HG03432 (cell line): Measurements from ENCODE around the gene FAM168A.
"Not testable (repeated sequence)": the region's sequence is repeated elsewhere in the genome, so short reads cannot be mapped to it uniquely, and the experiment has no call there.

Experiments
- ATAC-seq: cut with Tn5 transposase; IDR thresholded peaks from one replicate; pipeline ENCODE4 v1.9.1; 2021; ENCODE audit warnings: mild to moderate bottlenecking, moderate library complexity; ENCODE audit not compliant: unreplicated experiment

Gene FAM168A

DNA sequence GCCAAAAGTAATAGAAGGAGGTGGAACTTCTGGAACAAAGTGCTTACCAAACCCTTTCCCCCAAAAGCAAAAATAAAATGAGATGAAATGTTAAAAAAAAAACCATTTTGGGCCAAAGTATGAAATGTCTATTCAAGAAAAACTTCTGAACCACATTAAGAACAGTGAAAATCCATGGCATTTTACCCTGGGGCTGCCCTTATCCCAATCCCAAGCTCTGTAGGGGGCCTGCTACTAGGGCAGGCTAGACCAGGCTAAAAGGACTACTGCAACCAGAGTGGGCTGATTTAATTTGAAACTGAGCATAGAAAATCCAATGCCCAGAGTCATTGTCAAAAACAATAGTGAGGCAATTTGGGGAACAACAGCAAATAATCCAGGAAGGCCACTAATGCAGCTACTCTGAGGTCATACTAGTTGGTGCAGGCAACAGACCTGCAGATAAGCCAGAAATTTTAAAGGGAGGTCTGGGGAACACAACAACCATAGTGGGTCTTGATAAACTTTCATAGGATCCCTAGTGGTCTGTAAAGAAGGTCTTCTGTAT, 122.3 kb downstream of the FAM168A start:
- no peak for ATAC-seq

DNA sequence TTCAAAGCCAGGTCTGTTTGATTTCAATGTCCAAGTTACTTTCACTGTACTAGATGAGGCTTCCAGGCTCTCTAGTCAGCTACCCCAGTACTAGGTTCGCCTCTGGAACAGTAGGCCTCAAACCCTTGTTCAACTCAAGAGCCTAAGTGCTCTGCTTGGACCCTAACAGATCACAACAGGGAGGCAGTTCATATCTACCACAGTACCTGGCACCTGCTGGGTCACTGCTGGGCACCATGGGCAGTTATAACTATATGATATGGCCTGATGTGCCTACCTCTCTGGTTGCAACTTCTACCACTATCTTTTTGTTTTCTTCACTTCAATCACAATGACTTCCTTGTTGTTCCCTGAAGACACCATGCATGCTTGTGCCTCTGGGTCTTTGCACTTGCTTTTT, 124.7 kb downstream of the FAM168A start:
- no peak for ATAC-seq

DNA sequence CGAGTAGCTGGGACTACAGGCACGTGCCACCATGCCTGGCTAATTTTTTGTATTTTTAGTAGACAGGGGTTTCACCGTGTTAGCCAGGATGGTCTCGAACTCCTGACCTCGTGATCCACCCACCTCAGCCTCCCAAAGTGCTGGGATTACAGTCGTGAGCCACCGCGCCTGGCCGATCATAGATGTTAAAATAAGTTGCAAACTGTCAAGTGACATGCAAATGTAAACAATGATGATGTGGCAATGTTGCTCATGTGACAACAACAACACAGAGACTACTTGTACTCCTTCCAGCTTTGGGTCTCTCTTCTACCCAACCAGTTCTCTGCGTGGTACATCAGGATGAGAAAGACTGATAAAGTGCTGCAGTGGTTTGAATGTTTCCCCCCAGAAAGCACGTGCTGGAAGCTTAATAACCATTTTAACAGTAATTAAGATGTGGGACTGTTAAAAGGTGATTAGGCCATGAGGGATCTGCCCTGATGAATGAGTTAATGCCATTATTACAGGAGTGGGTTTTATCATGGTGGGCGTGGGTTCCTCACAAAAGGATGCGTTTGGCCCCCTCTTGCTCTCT, 127.8 kb downstream of the FAM168A start:
- not testable (repeated sequence) for ATAC-seq

DNA sequence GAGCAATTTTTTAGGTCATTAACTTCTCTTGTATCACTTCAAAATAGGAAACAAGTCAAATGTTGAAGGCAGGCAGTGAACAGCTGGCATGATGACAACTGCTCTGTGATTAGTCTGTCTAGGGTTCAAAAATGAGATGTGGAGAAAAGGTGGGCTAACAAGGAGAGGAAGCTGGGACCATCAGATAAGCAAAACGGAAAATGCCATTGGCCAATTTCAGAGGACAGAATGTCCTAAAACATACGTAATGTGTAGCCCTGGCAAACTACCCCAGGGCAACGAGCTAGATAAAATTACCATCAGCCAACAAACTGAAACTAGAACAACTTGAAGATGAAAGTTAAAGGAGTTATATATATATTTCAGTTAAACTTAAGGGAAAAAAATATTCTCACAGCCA, 128.5 kb downstream of the FAM168A start:
- no peak for ATAC-seq

DNA sequence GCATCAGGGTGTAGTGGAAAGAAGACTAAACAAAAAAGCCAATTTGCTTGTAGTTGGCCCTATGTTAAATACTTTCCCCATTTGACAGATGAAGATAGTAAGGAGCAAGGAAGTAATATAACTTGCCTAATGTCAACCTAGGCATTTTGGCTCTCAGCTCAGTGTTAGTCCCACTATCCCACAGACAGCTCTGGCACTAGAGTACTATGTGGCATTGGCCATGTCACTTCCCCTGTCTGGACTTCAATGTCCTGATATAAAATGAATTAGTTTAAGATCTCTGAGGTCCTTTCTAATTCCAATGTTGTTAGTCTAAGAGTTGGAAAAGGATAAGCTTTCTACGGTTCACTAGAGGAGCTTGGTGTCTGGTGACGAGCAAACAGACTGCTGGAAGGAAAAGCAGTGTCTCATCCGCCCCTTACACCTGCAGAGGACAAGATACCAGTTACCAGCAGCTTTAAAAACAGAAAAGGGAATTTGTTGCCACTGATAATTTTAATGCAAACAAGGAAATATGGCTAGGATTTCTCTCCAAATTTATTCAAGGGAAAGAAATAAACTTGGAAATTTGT, 129.2 kb downstream of the FAM168A start:
- no peak for ATAC-seq

DNA sequence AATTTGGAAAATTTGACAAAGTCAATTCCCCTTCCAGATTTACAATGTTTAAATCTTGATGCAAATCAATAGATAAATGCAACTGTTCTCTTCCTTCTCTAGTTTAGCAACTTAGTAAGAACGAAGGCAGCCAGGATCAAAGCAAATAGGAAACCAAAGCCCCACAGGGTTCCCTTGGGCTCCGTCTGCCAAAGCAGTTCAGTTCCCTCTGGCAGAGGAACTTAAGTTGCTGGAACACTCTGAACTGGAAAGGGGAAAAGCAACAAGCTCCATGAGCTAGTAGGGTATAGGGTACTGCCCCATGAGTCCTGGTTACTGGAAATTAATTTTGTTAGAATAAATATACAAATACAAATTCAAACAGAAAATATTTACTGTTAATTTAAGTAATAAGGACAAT, 130.4 kb downstream of the FAM168A start:
- ATAC-seq, result no peak

DNA sequence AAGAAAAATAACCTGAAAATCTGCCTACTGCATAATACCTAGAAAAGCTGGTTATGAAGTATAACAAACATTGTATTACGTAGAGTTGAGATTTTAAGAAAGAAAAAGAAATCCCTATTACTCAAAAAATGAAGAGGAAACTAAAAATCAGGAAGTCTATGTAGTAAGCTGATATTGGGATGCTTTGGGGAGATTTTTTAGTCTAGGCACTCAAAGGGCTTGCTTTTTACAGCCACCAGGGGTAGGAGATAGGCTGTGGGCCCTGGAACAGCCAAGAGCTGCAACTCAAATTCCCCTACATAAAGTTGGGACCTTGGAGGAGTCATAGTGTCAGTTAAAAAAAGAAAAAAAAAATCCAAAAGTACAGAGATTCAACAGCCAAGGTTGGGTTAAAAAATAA, 131.3 kb downstream of the FAM168A start:
- ATAC-seq, result no peak

DNA sequence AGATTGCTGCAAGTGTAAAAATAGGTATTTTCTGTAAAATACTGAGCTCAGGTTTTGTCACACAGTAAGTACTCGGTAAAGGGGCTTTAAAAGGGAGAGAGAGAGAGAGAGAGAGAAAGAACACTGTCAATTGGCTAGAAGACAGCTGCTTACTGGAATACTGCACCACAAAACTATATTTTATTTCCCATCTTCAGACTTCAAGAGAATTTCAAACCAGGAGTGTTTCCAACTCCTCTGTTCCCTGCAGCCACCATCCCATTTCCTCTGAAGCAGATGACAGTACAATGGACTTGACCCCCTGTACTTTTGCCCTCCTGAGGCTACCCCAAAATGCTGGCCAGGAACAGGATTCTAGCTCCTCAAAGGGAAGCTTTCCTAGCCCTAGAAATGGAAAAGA, 132.0 kb downstream of the FAM168A start:
- ATAC-seq, result no peak

DNA sequence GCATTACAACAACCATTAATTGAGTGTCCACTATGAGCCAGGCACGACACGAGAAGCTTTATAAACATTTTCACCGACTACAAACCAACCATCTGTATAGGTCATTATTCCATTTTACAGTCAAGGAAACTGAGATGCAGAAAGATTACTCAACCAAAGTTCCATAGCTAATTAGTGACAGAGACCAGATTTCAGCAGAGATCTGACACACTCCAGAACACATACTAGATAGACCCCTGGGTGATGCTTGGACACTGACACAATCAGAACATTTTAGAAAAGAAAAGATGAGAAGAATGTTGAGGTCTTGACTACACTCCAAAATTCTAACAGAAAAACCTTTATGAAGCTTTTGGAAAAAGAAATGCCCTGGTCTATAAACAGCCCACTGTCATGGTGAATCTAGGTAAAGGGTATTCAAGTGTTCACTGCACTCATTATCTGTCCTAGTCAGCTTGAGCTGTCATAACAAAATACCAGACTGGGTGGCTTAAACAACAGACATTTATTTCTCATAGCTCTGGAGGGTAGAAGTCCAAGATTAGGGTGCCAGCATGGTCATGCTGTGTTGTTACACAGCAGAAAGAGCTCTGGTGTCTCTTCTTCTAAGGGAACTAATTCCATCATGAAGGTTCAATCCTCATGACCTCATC, 132.8 kb downstream of the FAM168A start:
- ATAC-seq, result no peak

DNA sequence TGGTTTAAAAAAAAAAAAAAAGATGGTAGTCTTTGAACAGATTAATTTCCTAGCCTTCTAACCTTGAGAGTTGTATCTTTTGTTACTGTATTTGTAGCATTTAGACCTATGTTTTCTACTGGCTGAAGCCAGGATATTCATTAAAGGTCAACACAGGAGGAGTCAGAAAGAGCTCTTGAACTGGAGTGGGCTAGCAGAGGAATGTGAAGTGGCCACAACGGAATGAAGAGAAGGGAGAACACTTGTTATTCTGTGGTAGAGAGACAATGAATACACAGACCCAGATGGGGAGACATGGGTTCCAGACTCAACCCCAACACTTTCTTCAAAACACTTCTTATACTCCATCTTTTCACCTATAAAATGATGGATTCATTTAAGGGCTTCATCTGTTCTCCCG, 133.6 kb downstream of the FAM168A start:
- no peak for ATAC-seq

DNA sequence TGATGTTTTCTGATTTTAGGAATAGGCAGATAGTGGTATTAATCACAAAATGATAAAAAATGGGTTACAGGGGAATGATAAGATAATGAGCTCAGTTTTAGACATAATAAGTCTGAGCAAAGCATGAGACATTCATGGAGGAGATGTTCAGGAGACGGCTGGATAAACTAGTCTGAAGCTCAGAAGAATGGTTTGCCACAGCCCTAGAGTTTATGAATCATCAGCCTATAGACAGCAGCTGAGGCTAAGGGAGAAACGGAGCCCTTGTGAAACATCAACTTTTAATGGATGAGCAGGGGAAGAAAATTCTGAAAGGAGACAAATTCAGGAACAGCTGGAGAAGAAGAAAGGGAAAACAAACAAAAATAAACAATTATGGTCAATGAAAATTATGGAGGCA, 134.6 kb downstream of the FAM168A start:
- no peak for ATAC-seq

DNA sequence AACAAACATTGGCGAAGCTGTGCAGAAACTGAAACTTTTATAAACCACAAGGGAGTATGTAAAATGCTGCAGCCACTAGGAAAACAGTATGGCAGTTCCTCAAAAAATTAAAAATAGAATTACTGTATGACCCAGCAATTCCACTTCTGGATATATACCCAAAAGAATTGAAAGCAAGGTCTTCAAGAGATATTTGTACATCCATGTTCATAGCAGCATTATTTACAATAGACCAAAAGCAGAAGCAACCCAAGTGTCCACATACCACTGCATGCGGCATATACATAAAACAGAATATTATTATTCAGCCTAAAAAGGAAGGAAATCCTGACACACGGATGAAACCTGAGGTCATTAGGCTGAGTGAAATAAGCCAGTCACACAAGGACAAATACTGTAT, 135.9 kb downstream of the FAM168A start:
- ATAC-seq, result no peak

DNA sequence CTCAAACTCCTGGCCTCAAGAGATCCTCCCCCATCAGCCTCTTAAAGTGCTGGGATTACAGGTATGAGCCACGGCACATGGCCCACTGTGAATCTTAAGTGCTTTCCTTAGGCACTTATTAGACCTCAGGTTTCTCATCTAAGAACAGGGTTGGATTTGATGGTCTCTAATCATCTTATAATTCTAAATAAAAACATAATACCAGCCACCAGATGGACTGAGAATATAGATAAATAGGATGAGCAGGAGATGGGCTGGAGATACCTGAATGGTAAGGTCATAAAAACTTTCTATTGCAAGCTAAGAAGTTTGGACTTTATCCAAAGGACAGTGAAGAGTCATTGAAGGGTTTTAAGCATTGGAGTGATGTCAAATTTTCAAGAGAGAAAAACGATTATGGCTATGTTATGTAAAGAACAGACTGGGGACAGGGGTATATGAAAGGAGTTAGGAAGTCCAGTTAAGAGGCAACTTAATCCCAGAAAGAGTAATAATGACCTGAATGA, 136.5 kb downstream of the FAM168A start:
- no peak for ATAC-seq

DNA sequence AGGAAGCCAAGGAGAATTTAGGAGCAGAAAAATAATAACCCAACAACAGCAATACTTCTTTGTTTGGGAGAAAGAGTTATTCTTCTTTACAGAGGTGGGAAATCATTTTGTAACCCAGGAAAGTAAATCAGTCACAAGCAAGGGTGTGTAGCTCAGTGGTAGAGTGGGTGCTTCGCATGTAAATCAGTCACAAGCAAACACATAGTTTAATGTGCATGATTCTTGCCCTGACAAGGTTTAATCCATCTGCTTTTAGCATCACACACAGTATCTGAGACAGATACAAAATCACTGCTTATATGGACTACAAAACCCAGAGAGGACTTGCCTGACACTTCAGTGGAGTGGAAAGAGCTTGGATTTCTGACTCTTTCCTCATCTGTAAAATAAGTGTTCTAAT, 139.7 kb downstream of the FAM168A start:
- no peak for ATAC-seq

DNA sequence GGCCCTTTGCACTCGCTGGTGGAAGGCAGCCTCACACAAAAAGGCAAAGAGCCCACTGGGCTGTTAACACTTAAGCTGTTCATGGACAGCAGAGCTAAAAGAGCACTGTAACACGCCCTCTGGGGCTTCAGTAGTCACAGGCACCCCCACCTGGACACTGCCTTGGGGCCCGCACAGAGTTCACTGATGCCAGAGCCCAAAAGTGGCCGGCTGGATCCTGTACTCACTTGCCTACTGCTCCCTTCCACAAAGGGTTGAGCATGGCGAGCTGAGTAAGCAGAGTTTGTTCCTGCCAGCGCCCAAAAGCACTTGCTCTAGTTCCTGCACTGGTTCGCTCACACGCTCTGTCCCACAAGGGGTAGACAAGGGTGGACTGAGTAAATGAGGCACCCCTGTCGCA, 142.9 kb downstream of the FAM168A start:
- ATAC-seq, result no peak

DNA sequence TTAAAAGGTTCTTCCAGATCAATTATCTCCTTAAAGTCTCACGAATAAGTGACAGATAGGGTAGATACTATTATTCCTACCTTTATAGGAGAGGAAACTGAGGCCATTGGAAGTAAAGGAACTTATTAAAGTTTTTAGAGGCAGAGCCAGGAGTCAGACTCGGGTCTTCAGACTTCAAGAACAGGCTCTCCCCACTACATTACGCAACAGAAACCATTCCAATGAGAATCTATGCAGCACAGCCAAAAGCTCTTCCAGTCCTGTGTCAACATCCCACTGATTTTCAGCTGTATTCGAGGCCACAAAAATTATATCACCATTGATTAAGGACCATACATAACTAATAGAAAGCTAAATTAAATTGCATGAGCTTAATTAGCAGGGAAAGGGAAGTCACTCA, 144.3 kb downstream of the FAM168A start:
- no peak for ATAC-seq

DNA sequence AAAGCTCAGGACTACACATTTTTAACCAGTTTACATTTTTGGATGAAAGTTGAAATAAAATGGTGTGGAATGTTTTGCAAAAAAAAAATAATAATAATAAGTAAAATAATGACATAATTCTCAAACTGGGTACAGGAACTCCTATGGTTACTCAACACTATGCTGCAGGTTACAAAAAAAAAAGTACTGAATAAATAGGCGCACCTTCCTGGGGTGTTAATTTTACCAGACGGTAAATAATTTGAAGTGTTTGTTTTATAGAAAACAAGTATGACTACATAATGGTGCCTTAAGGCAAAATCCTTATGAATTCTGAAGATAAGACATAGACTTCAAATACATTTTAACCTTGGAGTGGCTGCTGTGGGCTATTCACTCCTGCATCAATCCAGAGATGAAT, 145.2 kb downstream of the FAM168A start:
- no peak for ATAC-seq

DNA sequence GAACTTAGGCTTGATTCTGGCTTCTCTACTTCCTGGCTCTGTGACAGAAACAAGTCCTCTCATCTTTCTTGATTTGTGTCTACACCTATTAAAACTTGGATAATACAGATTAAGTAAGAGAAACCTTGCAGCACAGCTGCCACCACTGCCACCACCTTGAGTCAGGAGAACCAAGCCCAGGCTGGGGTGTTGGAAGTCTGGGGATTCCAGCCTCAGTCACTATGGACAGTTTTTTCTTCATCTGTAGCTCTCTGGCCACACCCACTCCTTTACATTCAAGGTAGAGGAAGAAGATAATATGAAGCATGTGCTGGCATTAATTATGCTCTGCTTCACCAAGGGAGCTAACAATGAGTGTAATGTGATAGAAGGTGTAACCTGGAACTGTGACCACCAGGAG, 146.0 kb downstream of the FAM168A start:
- ATAC-seq, result no peak

DNA sequence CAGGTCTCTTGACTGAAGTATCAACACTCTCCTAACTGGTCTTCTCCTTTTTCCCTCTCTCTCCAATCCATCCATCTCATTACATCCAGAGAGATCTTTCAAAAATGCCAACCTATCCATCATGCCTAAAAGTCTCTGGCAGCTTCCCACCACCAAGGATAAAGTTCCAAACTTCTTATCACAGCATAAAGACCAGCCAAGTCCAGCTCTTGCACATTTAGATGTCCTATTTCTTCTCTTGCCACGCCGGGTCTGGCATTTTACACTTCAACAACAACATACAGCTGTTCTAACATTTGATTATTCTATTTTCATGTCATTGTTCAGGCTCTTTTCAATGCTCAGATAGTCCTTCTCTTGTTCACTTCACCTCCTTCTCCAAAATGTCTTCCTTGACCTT, 151.1 kb downstream of the FAM168A start:
- ATAC-seq, result no peak

DNA sequence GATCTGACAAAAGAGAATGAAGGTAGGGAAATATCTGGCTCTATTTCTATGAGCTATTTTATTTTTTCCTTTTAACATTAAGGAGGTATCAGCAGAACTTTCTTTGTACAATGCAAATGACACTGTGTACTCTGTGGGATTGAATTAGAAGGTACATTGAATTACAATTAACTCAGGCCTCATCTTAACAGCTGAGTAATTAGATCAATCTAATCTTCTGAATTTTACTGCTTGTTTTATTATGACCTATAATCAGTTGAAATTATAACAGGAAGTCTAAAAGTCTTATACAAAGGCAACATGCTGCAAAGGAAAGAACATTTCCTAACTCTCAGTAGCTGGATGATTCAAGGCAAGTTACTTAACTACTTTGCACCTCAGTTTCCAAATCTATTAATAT, 151.9 kb downstream of the FAM168A start:
- ATAC-seq, result no peak

DNA sequence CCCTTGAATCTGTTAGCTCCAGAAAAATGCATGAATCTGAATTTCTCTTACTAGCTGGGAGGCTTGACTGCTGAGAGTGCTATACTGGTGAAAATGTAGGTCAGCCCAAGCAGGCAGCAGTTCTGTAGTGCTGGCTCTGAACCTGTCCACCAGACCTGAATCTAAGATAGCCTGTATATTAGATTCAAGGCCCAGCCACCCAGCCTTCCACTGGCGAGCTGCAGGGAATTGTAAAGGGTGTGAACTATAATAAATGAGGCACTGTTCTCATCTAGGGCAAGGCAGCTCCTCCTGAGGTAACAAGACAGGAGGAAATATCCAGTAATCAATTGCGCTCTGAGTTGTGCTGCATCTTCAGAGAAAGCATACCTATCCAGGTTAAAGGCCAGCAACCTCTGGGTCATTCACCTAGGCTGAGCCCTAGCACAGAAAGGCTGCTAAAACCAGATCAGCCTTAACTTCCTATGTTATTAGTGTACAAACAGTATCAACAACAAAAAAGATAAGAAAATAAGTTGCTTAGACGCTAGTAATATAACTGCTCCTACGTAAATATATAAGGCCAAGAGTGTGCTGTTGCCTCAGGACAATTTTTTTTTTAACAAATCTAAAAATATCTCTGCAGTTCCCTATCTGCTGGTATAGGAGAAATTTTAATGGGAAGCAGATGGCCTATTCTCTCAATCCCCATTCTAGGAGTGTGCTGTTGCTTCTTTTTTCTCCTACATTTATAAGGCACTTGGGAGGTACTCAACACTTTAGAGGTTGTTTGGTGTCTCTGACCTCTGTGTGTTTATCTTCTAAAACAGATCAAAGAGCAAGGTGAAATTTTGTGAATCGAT, 158.7 kb downstream of the FAM168A start:
- no peak for ATAC-seq
